ENCODE results near the gene MT2A. TPM values are rescaled to one million over a fixed set of nuclear protein-coding genes. Genes with fewer than 3 reads are reported as not detected.
"Not testable (repeated sequence)": the region's sequence is repeated elsewhere in the genome, so short reads cannot be mapped to it uniquely, and the experiment has no call there.

The MT2A gene
- total and polyA plus RNA-seq, 3 donors from 2014 or later: 20.1 to 77.1 (median 30.7) TPM

DNA sequence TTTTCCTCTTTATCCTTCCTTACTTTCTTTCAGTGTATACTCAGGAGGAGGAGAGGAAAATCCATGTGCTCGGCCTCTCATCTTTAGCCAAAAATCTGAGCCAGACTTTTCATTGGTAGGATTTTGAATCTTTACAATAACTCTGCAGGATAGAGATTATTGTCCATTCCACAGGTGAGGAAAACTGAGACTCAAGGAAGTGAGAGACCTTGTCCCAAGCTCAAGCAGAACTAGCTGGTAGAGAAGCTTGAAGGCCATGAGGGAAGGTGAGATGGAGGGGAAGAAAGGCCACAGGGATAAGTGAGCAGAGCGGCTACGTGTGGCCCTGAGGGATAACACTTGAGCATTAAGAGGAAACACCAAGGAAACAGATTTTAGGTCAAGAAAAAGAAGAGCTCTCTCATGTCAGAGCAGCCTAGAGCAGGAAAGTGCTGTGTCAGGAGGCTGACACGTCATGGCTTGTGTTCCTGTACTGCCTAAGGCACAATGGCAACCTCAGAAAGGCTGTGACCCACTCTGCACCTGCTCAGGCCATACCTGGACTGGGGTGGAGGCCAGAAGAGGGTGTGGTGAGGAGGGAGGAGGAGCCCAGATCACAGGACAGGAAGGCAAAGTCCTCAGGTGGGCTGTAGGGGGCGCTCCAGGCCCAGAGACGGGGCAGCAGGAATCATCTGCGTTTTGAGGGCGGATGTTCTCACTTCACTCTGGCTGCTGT is 31.6 kb upstream of the MT2A start:
- intact Hi-C loops (cut with DNase I; ENCODE audit: low total_unique reads): no loop called here
- no peaks in the 10 kb centered on the region for H3K27me3 ChIP-seq
- H3K4me1 ChIP-seq: no peaks in the 10 kb centered on the region
- H3K4me3 ChIP-seq: no peak overlapping the region
- H3K9me3 ChIP-seq: no peaks in the 10 kb centered on the region
- WGBS, 2 donors: 51 to 56% methylated on average over 8 of the region's 8 CpGs
- no peaks in the 10 kb centered on the region for H3K36me3 ChIP-seq (ENCODE audit: low read depth, missing control alignments)
- no peak overlapping the region for H3K27ac ChIP-seq
- peak; percentile 71 for DNase-seq
- TF ChIP-seq, protein P1, sequence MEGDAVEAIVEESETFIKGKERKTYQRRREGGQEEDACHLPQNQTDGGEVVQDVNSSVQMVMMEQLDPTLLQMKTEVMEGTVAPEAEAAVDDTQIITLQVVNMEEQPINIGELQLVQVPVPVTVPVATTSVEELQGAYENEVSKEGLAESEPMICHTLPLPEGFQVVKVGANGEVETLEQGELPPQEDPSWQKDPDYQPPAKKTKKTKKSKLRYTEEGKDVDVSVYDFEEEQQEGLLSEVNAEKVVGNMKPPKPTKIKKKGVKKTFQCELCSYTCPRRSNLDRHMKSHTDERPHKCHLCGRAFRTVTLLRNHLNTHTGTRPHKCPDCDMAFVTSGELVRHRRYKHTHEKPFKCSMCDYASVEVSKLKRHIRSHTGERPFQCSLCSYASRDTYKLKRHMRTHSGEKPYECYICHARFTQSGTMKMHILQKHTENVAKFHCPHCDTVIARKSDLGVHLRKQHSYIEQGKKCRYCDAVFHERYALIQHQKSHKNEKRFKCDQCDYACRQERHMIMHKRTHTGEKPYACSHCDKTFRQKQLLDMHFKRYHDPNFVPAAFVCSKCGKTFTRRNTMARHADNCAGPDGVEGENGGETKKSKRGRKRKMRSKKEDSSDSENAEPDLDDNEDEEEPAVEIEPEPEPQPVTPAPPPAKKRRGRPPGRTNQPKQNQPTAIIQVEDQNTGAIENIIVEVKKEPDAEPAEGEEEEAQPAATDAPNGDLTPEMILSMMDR (IDR thresholded peaks at IDR 0.05): peak; percentile 43 to 64 (median 57)
- no peak for TF ChIP-seq POLR2A (IDR thresholded peaks at IDR 0.05)

DNA sequence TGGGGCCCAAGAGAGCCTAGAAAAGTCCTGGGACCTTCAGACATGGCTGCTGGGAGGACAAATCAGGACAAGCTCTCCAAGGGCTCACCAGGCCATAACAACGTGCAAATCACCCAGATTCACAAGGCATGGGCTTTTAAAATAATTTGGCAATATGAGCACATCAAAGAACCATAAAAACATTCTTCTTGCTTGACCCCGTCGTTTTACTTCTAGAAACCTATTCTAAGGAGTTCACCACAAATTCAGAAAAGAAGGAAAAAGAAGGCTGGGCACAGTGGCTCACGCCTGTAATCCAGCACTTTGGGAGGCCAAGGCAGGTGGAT is 31.1 kb upstream of the MT2A start:
- Histone ChIP-seq H3K27ac (no peak overlapping the region), H3K9me3 (no peaks in the 10 kb centered on the region), H3K4me1 (no peaks in the 10 kb centered on the region), H3K4me3 (no peak overlapping the region), H3K27me3 (no peaks in the 10 kb centered on the region), H3K36me3 (ENCODE audit: low read depth, missing control alignments) (no peaks in the 10 kb centered on the region)
- intact Hi-C loops (cut with DNase I; ENCODE audit: low total_unique reads): no loop called here
- TF ChIP-seq, protein P1 (IDR thresholded peaks at IDR 0.05): peak in 1 of 3 experiments; percentile 1
- no peak for TF ChIP-seq POLR2A (IDR thresholded peaks at IDR 0.05)
- DNase-seq: no peak
- WGBS, 2 donors: 57 to 69% methylated on average over 4 of the region's 4 CpGs

DNA sequence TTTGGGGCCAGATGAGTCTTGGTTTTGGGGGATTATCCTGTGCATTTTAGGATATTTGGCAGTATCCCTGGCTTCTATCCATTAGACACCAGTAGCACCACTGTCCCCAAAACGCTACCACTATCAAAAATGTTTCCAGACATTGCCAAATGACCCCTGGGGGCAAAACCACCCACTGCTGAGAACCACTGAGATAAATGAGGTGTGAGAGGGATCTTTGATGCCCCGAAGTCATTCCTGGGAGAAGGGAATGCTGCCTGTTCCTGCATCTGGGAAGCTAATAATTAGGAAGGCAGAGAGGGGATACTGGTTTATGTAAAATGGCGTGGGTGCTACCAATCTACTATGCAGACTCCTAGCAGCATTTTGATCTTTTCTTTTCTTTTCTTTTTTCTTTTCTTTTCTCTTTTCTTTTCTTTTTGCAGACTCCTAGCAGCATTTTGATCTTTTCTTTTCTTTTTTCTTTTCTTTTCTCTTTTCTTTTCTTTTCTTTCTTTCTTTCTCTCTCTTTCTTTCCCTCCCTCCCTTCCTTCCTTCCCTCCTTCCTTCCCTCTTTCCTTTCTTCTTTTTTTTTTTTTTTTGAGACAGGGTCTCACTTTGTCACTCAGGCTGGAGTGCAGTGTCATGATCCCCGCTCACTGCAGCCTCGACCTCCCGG is 27.9 kb upstream of the MT2A start:
- Histone ChIP-seq H3K36me3 (ENCODE audit: low read depth, missing control alignments) (no peaks in the 10 kb centered on the region), H3K4me1 (no peaks in the 10 kb centered on the region), H3K27ac (no peak overlapping the region), H3K27me3 (no peaks in the 10 kb centered on the region), H3K4me3 (no peak overlapping the region), H3K9me3 (no peaks in the 10 kb centered on the region)
- DNase-seq: no peak
- WGBS, 2 donors: 90% methylated on average over 6 of the region's 6 CpGs
- TF ChIP-seq POLR2A (IDR thresholded peaks at IDR 0.05): no peak
- TF ChIP-seq, protein P1 (IDR thresholded peaks at IDR 0.05): no peak
- intact Hi-C loops (cut with DNase I; ENCODE audit: low total_unique reads): loop anchor here (10.0 kb wide), 1 partner anchor 124 kb away; no protein-coding TSS in a partner anchor

DNA sequence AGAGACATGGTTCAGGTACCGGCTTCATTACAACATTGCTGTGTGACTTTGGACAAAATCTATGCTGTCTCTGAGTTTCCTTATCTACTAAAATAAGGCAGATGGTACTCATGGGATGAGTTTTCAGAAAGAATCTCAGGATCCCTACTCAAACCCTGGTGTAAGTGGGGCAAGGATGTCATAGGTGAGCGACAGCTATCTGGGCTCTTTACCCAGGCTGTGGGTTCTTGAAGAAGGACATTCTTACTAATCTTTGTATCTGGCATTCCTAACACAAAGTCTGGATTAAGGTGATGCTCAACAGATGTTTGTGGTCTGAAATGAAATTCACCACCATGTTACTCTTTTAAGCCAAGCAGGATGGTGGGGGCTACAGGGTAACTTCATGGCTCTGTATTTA is 25.5 kb upstream of the MT2A start:
- WGBS, 2 donors: 91 to 100% methylated on average over 2 of the region's 2 CpGs
- not testable (repeated sequence) for DNase-seq; H3K9me3 ChIP-seq; H3K27ac ChIP-seq; H3K27me3 ChIP-seq; H3K4me1 ChIP-seq; H3K4me3 ChIP-seq; H3K36me3 ChIP-seq (ENCODE audit: low read depth, missing control alignments)
- intact Hi-C loops (cut with DNase I; ENCODE audit: low total_unique reads): loop anchor here (10.0 kb wide), 1 partner anchor 122 kb away; no protein-coding TSS in a partner anchor

DNA sequence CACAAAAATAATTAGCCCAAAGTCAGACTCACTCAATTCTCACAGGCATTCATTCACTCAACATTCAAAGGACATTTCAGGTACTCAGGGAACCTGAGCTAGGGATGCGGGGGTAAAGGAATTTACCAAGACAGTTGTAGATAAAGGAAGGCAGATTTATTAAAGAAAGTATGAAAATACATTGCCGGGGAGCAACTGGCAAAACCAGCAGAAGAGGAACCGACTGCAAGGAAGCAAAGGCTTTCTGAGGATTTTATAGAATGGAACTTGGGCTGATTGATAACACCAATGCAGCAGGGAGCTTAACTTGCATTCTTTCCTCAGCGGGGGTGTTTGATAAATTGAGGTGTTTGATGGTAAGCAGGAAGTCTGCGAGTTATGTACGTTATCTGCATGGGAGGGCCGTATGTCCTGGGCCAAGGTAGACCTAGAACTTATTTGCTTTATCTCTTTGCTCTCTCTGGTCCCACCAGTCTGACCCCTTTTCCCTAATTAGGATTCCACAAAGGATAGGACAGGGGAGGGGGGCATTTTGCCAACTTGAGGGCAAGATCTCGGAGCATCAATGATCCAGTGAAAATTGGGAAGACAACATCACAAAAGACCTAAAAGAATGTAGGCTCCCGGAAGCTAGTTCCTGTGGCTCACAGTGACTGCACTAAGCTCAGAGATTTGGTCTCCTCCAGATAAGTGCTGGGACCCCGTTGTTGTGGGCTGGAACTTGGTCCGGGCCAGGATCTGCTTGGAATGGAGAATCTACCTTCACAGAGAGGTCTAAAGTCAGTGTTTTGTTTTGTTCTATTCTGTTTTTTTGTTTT is 24.8 kb upstream of the MT2A start:
- WGBS, 2 donors: 60 to 63% methylated on average over 11 of the region's 11 CpGs
- no peaks in the 10 kb centered on the region for H3K9me3 ChIP-seq
- DNase-seq: no peak
- intact Hi-C loops (cut with DNase I; ENCODE audit: low total_unique reads): loop anchor here (10.0 kb wide), 1 partner anchor 121 kb away; no protein-coding TSS in a partner anchor
- no peaks in the 10 kb centered on the region for H3K4me1 ChIP-seq
- no peak overlapping the region for H3K27ac ChIP-seq
- no peaks in the 10 kb centered on the region for H3K36me3 ChIP-seq (ENCODE audit: low read depth, missing control alignments)
- H3K27me3 ChIP-seq: no peaks in the 10 kb centered on the region
- TF ChIP-seq, protein P1 (IDR thresholded peaks at IDR 0.05): no peak
- TF ChIP-seq POLR2A (IDR thresholded peaks at IDR 0.05): no peak
- H3K4me3 ChIP-seq: no peak overlapping the region
